Neural cell (in vitro differentiated cells): ENCODE measurements around the gene CHST6. TPM values are rescaled to one million over a fixed set of nuclear protein-coding genes. Genes with fewer than 3 reads are reported as not detected.
"Not testable (repeated sequence)": the region's sequence is repeated elsewhere in the genome, so short reads cannot be mapped to it uniquely, and the experiment has no call there.

Experiments used
- H2AFZ ChIP-seq: fragments of 200-600, 300-800 bp; sonication (generic), shearing (Covaris generic); 2 replicates; pipeline ENCODE4 v1.6.0; 2014; ENCODE audit warnings: low read depth, mild to moderate bottlenecking, antibody characterized with exemption, low read length, moderate library complexity
- H3F3A ChIP-seq: fragments of 200-600 bp; shearing (Covaris generic); 2 replicates; pipeline ENCODE4 v1.6.1; 2016; ENCODE audit warnings: mild to moderate bottlenecking, moderate library complexity, mixed read lengths, antibody characterized with exemption, low read length; ENCODE audit not compliant: insufficient read depth, poor library complexity, severe bottlenecking
- H3K27ac ChIP-seq: fragments of 200-600, 300-800 bp; sonication (generic), shearing (Covaris generic); 2 replicates; pipeline ENCODE4 v1.5.1; 2014; ENCODE audit warnings: mild to moderate bottlenecking, low read length, moderate library complexity
- H3K27me3 ChIP-seq: fragments of 300-800, 200-600 bp; sonication (generic), shearing (Covaris generic); 2 replicates; pipeline ENCODE4 v1.6.0; 2014; ENCODE audit warnings: mild to moderate bottlenecking, low read depth, low read length, moderate library complexity; ENCODE audit not compliant: insufficient read depth
- H3K36me3 ChIP-seq: fragments of 300-800, 200-600 bp; sonication (generic), shearing (Covaris generic); 2 replicates; pipeline ENCODE4 v1.5.1; 2014; ENCODE audit warnings: mild to moderate bottlenecking, antibody characterized with exemption, low read length, moderate library complexity; ENCODE audit not compliant: insufficient read depth
- H3K4me2 ChIP-seq: fragments of 300-800, 200-600 bp; sonication (generic), shearing (Covaris generic); 2 replicates; pipeline ENCODE4 v1.6.0; 2014; ENCODE audit warnings: mild to moderate bottlenecking, low read length
- H3K4me3 ChIP-seq: fragments of 300-800, 200-600 bp; sonication (generic), shearing (Covaris generic); 2 replicates; pipeline ENCODE4 v1.5.1; 2014; ENCODE audit warnings: mild to moderate bottlenecking, low read length, moderate library complexity
- H3K79me2 ChIP-seq: fragments of 200-600 bp; shearing (Covaris generic); replicated peaks from 2 replicates; pipeline ENCODE4 v1.6.0; 2014; ENCODE audit warnings: mild to moderate bottlenecking, low read length, moderate library complexity; ENCODE audit not compliant: insufficient read depth
- H3K9ac ChIP-seq: fragments of 300-800, 200-600 bp; sonication (generic), shearing (Covaris generic); 2 replicates; pipeline ENCODE4 v1.6.1; 2016; ENCODE audit warnings: mild to moderate bottlenecking, low read length, mixed read lengths
- H3K9me2 ChIP-seq: fragments of 200-600 bp; shearing (Covaris generic); 2 replicates; pipeline ENCODE4 v1.6.1; 2016; ENCODE audit warnings: mild to moderate bottlenecking, low read length, mixed read lengths; ENCODE audit not compliant: insufficient read depth
- H3K9me3 ChIP-seq: fragments of 200-600, 300-800 bp; sonication (generic), shearing (Covaris generic); 2 replicates; pipeline ENCODE4 v1.6.1; 2016; ENCODE audit warnings: mild to moderate bottlenecking, mixed run types, low read length, moderate library complexity, mixed read lengths
- H4K20me1 ChIP-seq: fragments of 200-600 bp; shearing (Covaris generic); 2 replicates; pipeline ENCODE4 v1.6.1; 2016; ENCODE audit warnings: mild to moderate bottlenecking, mixed run types; ENCODE audit not compliant: insufficient read depth
- CTCF ChIP-seq: fragments of 450-650 bp; IDR thresholded peaks from 2 replicates; pipeline ENCODE4 v1.5.1; 2014; ENCODE audit warnings: antibody characterized with exemption, mild to moderate bottlenecking, moderate library complexity; ENCODE audit not compliant: poor library complexity, severe bottlenecking
- EP300 ChIP-seq: fragments of 450-650 bp; conservative IDR thresholded peaks from 2 replicates; pipeline ENCODE4 v1.6.1; 2014; ENCODE audit warnings: antibody characterized with exemption, mild to moderate bottlenecking, moderate library complexity; ENCODE audit not compliant: poor library complexity, severe bottlenecking
- EZH2 ChIP-seq: fragments of 200-600, 300-800 bp; shearing (Covaris generic), sonication (generic); IDR thresholded peaks from 2 replicates; pipeline ENCODE4 v1.6.1; 2014; ENCODE audit warnings: antibody characterized with exemption, low read length, borderline replicate concordance, mild to moderate bottlenecking; ENCODE audit not compliant: insufficient read depth, poor library complexity, severe bottlenecking
- MXI1 ChIP-seq: fragments of 450-650 bp; conservative IDR thresholded peaks from 2 replicates; pipeline ENCODE4 v1.6.1; 2014; ENCODE audit warnings: antibody characterized with exemption, mild to moderate bottlenecking; ENCODE audit not compliant: poor library complexity, severe bottlenecking
- POLR2AphosphoS5 ChIP-seq: IDR thresholded peaks from 2 replicates; pipeline ENCODE4 v1.6.1; 2012
- RAD21 ChIP-seq: fragments of 450-650 bp; conservative IDR thresholded peaks from 2 replicates; pipeline ENCODE4 v1.6.1; 2014; ENCODE audit warnings: antibody characterized with exemption, mild to moderate bottlenecking, moderate library complexity
- REST ChIP-seq: IDR thresholded peaks from 2 replicates; pipeline ENCODE4 v1.6.1; 2012; ENCODE audit warnings: borderline replicate concordance
- SMC3 ChIP-seq: fragments of 450-650 bp; conservative IDR thresholded peaks from 2 replicates; pipeline ENCODE4 v1.6.1; 2014; ENCODE audit warnings: antibody characterized with exemption, mild to moderate bottlenecking, moderate library complexity; ENCODE audit not compliant: poor library complexity
- TAF1 ChIP-seq: IDR thresholded peaks from 2 replicates; pipeline ENCODE4 v1.6.1; 2012; ENCODE audit warnings: low read depth
- polyA plus RNA-seq: library from polyadenylated mRNA; depleted of rRNA; stranded (reverse); fragments of >200 nt; gene quantifications from 2 replicates; pipeline ENCODE4 v1.2.3, GENCODE V29; 2014

CHST6 gene
- polyA plus RNA-seq, 1 donor from 2014 or later, result 0.02 TPM

DNA sequence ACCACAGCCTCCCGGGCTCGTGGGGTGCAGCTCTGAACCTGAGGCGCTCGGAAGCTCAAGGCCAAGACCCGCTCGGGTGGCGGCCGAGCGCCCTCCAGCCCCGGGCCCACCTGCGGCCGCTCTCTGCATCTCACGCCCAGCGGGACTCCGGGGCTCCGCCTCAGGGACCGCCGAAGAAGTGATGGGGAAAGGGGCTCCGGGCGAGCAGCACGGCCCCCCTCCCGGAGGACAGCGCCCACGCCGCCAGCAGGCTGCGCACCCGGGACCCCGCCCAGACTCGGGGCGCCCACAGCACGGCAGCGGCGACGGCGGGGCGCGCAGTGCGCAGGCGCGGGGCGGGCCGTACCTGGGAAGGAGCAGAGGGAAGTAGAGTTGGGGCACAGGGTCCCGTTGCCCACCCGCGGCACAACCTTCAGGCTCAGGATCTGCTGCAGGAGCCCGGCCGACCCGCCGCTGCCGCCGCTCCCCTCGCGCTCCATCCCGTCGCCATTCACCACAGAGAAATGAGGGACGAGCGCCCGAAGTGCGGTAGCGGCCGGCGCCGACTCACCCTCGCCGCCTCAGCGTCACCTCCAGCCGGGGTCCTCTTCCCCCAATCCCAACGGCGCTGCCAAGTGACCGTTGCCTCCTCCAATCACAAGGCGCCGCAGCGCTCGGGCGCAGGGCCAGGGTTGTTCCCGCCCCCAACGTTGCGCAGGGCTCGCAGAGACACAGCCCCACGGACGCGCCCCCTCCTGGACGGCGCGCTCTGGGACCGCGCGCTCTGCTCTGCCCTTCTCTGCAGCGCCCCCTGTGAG lies 30.9 kb downstream of the CHST6 start, which contains the start of gene TMEM170A:
Gene TMEM170A (minus strand): TSS at position 568 of the 797 bp plus-strand sequence. CDS start 89 bp downstream, at position 479.
- H3K79me2 ChIP-seq, result peaks cover 35% of the 10 kb centered on the region
- peak; percentile 78 for TF ChIP-seq RAD21
- TF ChIP-seq POLR2AphosphoS5, result peak; percentile 91
- TF ChIP-seq EP300, result peak; percentile 67
- TF ChIP-seq SMC3, result peak; percentile 84
- TF ChIP-seq TAF1, result peak; percentile 52
- peak; percentile 100 for TF ChIP-seq CTCF
- TF ChIP-seq MXI1, result peak; percentile 77
- TF ChIP-seq EZH2, result no peak
- TF ChIP-seq REST, result peak; percentile 26
- H3K9ac ChIP-seq, result peak within 1 kb of the TSS; percentile 86
- H3K9me2 ChIP-seq, result no peaks in the 10 kb centered on the region
- H2AFZ ChIP-seq, result peak within 1 kb of the TSS; percentile 58
- H3K4me2 ChIP-seq, result no peak within 1 kb of the TSS
- no peaks in the 10 kb centered on the region for H3F3A ChIP-seq
- H3K27ac ChIP-seq, result peak within 1 kb of the TSS; percentile 94
- no peaks in the 10 kb centered on the region for H4K20me1 ChIP-seq
- no peaks in the 10 kb centered on the region for H3K27me3 ChIP-seq
- no peaks in the 10 kb centered on the region for H3K9me3 ChIP-seq
- peak within 1 kb of the TSS; percentile 90 for H3K4me3 ChIP-seq
- no peaks in the 10 kb centered on the region for H3K36me3 ChIP-seq

DNA sequence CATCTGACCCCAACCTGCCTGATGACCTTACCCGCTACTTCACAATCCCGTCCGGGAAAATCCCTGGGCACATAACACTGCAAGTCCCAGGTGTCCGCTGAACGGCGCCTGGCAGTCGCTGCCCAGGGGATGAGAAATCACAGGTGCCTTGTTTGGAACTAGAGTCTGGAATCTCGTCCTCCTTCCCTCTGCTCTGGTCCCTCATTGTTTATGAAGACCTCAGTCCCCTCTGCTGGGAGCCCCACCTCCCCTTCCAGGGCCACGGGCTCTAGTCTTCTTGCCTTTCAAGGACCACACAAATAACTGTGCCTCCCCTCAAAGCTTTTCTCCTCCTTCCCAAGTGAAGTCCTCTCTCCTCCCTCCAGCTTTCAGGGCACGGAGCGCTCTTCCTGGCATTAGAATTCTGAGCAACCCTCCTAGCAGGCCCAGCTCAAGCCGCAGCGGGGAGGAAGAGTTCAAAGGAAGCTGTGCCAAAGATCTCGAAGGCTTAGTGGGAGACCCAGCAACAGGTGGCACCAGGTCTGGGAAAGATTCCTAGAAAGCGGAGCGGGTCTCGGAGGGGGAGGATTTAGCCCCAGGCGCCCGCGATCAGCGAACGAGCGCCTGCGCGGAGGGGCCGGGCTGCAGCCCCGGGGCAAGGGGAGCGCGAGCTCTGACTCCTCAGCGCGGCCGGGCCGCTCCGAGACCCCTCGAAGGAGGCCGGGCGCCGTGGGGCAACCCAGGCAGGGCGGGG lies 31.7 kb downstream of the CHST6 start:
- not testable (repeated sequence) for H3K9me3 ChIP-seq, H3K36me3 ChIP-seq, H4K20me1 ChIP-seq, H3K9me2 ChIP-seq, H3F3A ChIP-seq, H3K27me3 ChIP-seq, H3K4me2 ChIP-seq
- Histone ChIP-seq H3K27ac (peak overlapping the region; percentile 94), H3K9ac (peak overlapping the region; percentile 86), H2AFZ (peak overlapping the region; percentile 27), H3K79me2 (peaks cover 39% of the 10 kb centered on the region), H3K4me3 (peak overlapping the region; percentile 90)
